K562 (cell line): ENCODE data around the gene SYT13. TPM values are rescaled to one million over a fixed set of nuclear protein-coding genes. Genes with fewer than 3 reads are reported as not detected.

Source experiments
- RAD21 ChIP-seq, 2 experiments: fragments of 250-450 bp in 1 of 2; fragments of 450-650 bp in 1 of 2; sonication (Bioruptor Pico) in 1 of 2; formaldehyde crosslinking in 1 of 2; IDR thresholded peaks in 1 of 2; conservative IDR thresholded peaks in 1 of 2; 2 replicates each; pipeline versions ENCODE4 v1.4.0 to v1.8.0; 2020 to 2022; ENCODE audit warnings: mild to moderate bottlenecking in 2 of 2, moderate library complexity in 1 of 2
- polyA plus RNA-seq, 8 experiments: library from polyadenylated mRNA; depleted of rRNA in 4 of 8; stranded (reverse) in 5 of 8; unstranded in 3 of 8; fragments of >200 nt; fragmentation: Nextera tagmentation in 2 of 8; fragmentation: Illumina TruSeq in 1 of 8; extraction: Ambion mirVana in 2 of 8; extraction: Trizol in 1 of 8; gene quantifications; 2 replicates each; pipeline versions ENCODE4 v1.2.1 to v1.2.3, GENCODE V29; 2011 to 2014; ENCODE audit warnings: inconsistent platforms in 1 of 8, missing spikeins in 1 of 8
- total RNA-seq, 7 experiments: library from RNA; depleted of rRNA in 6 of 7; stranded (reverse); fragments of >200 nt in 6 of 7; fragmentation: Illumina TruSeq in 2 of 7; extraction: Trizol in 2 of 7; gene quantifications; 2 replicates each; pipeline versions ENCODE4 v1.2.1 to v1.2.3, GENCODE V29; 2011 to 2021; ENCODE audit warnings: low replicate concordance in 1 of 7
- TF ChIP-seq, protein P1 (sequence below): fragments of 450-650 bp; IDR thresholded peaks from 2 replicates; pipeline ENCODE4 v1.6.1; 2016; ENCODE audit warnings: low read depth
- TF ChIP-seq, protein P2 (sequence below): fragments of 200-800 bp; sonication (Bioruptor generic); IDR thresholded peaks from 2 replicates; pipeline ENCODE4 v1.6.1; 2017; ENCODE audit warnings: missing genetic modification characterization, missing compliant biosample characterization

Gene SYT13
- total and polyA plus RNA-seq, 9 of the 15 experiments (the other 6 are each of a cell fraction or from before 2014, with no cell fraction given) = under 0.01 to 0.13 (median 0.08) TPM; not detected in 2

DNA sequence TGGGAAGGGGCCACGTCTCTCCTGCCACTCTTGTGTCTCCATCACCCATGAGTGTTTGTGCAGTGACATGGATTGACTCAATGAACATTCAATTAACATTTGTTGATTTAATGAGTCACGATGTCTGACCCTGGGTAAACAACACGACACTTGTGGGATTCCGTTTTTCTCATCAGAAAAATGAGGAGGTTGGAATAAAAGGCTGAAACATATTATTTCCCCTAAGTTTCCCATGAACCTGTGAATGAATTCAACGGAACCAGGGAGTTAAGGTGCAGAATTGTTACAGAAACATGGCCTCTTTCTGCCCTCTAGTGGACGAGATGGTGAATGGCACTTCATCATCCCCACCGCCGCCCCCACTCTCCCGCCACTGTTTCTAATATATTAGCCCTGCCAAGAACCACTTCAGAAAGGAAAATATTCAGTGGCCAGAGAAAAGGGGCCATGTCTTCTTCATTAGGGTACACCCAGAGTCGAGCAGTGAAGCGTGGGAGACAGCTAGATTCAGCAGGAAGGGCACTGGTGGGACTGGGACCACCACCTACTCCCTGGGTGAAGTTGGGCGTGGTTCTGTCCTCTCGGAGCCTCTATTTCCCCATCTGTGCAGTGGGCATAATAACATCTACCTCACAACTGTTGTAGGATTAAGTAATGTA is 46.3 kb upstream of the SYT13 start (continued):
- TF ChIP-seq, protein P1, sequence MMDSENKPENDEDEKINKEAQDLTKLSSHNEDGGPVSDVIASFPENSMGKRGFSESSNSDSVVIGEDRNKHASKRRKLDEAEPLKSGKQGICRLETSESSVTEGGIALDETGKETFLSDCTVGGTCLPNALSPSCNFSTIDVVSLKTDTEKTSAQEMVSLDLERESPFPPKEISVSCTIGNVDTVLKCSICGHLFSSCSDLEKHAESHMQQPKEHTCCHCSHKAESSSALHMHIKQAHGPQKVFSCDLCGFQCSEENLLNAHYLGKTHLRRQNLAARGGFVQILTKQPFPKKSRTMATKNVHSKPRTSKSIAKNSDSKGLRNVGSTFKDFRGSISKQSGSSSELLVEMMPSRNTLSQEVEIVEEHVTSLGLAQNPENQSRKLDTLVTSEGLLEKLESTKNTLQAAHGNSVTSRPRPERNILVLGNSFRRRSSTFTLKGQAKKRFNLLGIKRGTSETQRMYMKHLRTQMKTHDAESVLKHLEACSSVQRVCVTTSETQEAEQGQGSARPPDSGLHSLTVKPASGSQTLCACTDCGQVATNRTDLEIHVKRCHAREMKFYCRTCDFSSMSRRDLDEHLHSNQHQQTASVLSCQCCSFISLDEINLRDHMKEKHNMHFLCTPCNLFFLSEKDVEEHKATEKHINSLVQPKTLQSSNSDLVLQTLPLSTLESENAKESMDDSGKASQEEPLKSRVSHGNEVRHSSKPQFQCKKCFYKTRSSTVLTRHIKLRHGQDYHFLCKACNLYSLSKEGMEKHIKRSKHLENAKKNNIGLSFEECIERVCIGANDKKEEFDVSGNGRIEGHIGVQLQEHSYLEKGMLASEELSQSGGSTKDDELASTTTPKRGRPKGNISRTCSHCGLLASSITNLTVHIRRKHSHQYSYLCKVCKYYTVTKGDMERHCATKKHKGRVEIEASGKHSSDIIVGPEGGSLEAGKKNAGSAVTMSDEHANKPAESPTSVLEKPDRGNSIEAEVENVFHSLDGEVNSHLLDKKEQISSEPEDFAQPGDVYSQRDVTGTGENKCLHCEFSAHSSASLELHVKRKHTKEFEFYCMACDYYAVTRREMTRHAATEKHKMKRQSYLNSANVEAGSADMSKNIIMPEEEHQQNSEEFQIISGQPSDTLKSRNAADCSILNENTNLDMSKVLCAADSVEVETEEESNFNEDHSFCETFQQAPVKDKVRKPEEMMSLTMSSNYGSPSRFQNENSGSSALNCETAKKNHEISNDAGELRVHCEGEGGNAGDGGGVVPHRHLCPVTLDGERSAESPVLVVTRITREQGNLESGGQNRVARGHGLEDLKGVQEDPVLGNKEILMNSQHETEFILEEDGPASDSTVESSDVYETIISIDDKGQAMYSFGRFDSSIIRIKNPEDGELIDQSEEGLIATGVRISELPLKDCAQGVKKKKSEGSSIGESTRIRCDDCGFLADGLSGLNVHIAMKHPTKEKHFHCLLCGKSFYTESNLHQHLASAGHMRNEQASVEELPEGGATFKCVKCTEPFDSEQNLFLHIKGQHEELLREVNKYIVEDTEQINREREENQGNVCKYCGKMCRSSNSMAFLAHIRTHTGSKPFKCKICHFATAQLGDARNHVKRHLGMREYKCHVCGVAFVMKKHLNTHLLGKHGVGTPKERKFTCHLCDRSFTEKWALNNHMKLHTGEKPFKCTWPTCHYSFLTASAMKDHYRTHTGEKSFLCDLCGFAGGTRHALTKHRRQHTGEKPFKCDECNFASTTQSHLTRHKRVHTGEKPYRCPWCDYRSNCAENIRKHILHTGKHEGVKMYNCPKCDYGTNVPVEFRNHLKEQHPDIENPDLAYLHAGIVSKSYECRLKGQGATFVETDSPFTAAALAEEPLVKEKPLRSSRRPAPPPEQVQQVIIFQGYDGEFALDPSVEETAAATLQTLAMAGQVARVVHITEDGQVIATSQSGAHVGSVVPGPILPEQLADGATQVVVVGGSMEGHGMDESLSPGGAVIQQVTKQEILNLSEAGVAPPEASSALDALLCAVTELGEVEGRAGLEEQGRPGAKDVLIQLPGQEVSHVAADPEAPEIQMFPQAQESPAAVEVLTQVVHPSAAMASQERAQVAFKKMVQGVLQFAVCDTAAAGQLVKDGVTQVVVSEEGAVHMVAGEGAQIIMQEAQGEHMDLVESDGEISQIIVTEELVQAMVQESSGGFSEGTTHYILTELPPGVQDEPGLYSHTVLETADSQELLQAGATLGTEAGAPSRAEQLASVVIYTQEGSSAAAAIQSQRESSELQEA = no peak
- TF ChIP-seq, protein P2, sequence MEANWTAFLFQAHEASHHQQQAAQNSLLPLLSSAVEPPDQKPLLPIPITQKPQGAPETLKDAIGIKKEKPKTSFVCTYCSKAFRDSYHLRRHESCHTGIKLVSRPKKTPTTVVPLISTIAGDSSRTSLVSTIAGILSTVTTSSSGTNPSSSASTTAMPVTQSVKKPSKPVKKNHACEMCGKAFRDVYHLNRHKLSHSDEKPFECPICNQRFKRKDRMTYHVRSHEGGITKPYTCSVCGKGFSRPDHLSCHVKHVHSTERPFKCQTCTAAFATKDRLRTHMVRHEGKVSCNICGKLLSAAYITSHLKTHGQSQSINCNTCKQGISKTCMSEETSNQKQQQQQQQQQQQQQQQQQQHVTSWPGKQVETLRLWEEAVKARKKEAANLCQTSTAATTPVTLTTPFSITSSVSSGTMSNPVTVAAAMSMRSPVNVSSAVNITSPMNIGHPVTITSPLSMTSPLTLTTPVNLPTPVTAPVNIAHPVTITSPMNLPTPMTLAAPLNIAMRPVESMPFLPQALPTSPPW (CRISPR knock-in tag) = peak; percentile 20; the same call in 1 of the 2 replicates
- peak; percentile 36 to 66; a peak in 3 of 4 replicates for TF ChIP-seq RAD21 (CRISPR knock-in tag; conservative IDR thresholded peaks at IDR 0.05 in 1 of 2, IDR thresholded peaks at IDR 0.05 in 1 of 2)
- TF ChIP-seq, all 486 proteins: peak for 6
